BJ (cell line): ENCODE results near the gene FBXL3. TPM values are rescaled to one million over a fixed set of nuclear protein-coding genes. Genes with fewer than 3 reads are reported as not detected.
A peak's percentile ranks its signal among the peaks of the same experiment; 100 is the strongest.

Experiments
- CTCF ChIA-PET: fragments of 350-600 bp; formaldehyde crosslinking; extraction: SDS; loops from one replicate; lab custom pipeline; 2021; ENCODE audit warnings: antibody characterized with exemption, inconsistent platforms; lab: Yijun Ruan, JAX
- POLR2A ChIA-PET: fragments of 300-600 bp; sonication (Branson Sonifier 250); formaldehyde crosslinking; extraction: SDS; loops from one replicate; lab custom pipeline; 2021; ENCODE audit warnings: antibody characterized with exemption; lab: Charles Lee
- DNase-seq: peaks from one replicate; pipeline ENCODE4 v3.0.0-alpha.2; 2011; ENCODE audit warnings: low read depth
- H3K27me3 ChIP-seq: 2 replicates; pipeline ENCODE4 v1.6.0; 2011; ENCODE audit warnings: low read length; ENCODE audit not compliant: control insufficient read depth, insufficient read depth
- H3K36me3 ChIP-seq: 2 replicates; pipeline ENCODE4 v1.5.1; 2011; ENCODE audit warnings: low read length; ENCODE audit not compliant: control insufficient read depth, insufficient read depth
- H3K4me3 ChIP-seq: 2 replicates; pipeline ENCODE4 v1.5.1; 2011; ENCODE audit warnings: low read depth, mild to moderate bottlenecking, control low read depth, low read length
- polyA plus RNA-seq: library from polyadenylated mRNA; depleted of rRNA; stranded (reverse); fragments of >200 nt; gene quantifications from 2 replicates; pipeline ENCODE4 v1.2.3, GENCODE V29; 2011
- TF ChIP-seq, protein P1 (sequence below): IDR thresholded peaks from 2 replicates; pipeline ENCODE4 v1.5.1; 2011; ENCODE audit warnings: low read depth, mild to moderate bottlenecking, control low read depth, inconsistent platforms, low read length, moderate library complexity; ENCODE audit not compliant: insufficient read depth

FBXL3 gene
- polyA plus RNA-seq, 1 experiment: 22.0 TPM

DNA sequence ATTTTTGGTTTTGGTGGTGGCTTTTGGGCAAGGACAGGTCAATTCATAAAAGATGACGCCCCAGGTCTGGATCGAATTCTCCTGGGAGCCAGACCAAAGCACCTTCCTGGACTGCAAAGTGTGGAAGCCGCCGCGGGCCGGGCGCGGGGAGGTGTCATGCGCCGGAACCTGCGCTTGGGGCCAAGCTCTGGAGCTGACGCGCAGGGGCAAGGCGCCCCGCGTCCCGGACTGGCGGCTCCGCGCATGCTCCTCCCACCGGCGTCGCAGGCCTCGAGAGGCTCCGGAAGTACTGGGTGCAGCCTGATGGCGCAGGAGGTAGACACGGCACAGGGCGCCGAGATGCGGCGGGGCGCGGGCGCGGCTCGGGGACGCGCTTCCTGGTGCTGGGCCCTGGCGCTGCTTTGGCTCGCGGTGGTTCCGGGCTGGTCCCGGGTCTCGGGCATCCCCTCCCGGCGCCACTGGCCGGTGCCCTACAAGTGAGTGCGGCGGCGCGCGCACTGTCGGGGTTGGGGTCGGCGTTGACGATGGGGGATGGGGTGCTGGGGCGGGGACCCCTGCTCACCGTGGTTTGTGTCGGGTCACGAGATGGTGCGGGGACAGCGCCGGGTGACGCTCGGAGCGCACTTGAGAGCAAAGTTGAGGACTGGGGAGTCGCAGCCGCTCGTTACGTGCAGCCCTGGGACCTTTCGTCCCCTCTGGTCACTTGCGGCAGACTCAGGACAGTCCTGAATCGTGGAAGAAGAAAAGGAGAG, 35.0 kb downstream of the FBXL3 start, which contains the start of gene CLN5:
Gene CLN5 (plus strand): TSS at position 286 of the 752 bp plus-strand sequence. CDS start 18 bp downstream, at position 304.
- ChIA-PET POLR2A (interaction anchor here (0.6 kb wide), 2 partner anchors 20 to 35 kb away, joined by 4 read pairs; partner anchors contain the start of gene FBXL3), CTCF (interaction anchor here (1.0 to 5.9 kb wide), 7 partner anchors 10 to 325 kb away, joined by 3 to 71 read pairs (median 3); no protein-coding TSS in a partner anchor)
- Histone ChIP-seq H3K36me3 (0 out of 2 replicates have a peak, but pooled peaks cover 2% of the 10 kb centered on the region), H3K4me3 (peak within 1 kb of the TSS; percentile 95), H3K27me3 (peaks cover 2% of the 10 kb centered on the region; the same call in 1 of the 2 replicates)
- peak; percentile 50 for DNase-seq
- TF ChIP-seq, protein P1, sequence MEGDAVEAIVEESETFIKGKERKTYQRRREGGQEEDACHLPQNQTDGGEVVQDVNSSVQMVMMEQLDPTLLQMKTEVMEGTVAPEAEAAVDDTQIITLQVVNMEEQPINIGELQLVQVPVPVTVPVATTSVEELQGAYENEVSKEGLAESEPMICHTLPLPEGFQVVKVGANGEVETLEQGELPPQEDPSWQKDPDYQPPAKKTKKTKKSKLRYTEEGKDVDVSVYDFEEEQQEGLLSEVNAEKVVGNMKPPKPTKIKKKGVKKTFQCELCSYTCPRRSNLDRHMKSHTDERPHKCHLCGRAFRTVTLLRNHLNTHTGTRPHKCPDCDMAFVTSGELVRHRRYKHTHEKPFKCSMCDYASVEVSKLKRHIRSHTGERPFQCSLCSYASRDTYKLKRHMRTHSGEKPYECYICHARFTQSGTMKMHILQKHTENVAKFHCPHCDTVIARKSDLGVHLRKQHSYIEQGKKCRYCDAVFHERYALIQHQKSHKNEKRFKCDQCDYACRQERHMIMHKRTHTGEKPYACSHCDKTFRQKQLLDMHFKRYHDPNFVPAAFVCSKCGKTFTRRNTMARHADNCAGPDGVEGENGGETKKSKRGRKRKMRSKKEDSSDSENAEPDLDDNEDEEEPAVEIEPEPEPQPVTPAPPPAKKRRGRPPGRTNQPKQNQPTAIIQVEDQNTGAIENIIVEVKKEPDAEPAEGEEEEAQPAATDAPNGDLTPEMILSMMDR: no peak

DNA sequence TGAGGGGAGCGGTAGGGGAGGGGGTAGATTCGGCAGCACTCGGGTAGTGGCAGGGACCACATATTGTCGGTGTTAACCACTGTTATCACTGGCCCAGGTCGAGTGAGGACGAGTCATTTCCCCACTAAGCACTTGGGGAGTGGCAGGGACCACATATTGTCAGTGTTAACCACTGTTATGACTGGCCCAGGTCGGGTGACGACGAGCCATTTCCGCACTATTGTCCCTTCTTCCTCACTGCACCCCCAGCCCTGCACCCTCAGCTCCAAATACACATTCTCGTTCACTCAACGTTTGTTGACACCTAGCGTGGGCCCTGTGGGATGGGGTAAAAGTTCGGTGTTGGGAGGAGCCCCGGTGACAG, 35.5 kb downstream of the FBXL3 start:
- Histone ChIP-seq H3K4me3 (peak overlapping the region; percentile 95), H3K36me3 (0 out of 2 replicates have a peak, but pooled peaks cover 2% of the 10 kb centered on the region), H3K27me3 (peaks cover 2% of the 10 kb centered on the region; the same call in 1 of the 2 replicates)
- CTCF ChIA-PET: interaction anchor here (1.0 to 5.9 kb wide), 3 partner anchors 11 to 324 kb away, joined by 3 to 71 read pairs (median 3); no protein-coding TSS in a partner anchor
- TF ChIP-seq, protein P1: no peak
- POLR2A ChIA-PET: interaction anchor here (0.6 kb wide), 2 partner anchors 19 to 35 kb away, joined by 4 read pairs; partner anchors contain the start of gene FBXL3
- no peak for DNase-seq

DNA sequence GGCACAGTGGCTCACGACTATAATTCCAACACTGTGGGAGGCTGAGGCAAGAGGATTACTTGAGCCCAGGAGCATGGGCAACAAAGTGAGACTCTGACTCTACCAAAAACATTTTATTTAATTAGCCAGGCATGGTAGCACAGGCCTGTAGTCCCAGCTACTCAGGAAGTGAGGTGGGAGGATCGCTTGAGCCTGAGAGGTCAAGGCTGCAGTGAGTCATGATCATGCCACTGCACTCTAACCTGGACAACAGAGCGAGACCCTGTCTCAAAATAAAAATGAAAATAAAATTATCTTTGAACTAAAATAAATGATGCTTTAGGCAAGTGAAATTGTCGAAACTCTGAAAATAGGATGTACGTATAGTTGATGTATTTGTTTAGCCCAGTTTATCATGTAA, 43.3 kb downstream of the FBXL3 start:
- H3K36me3 ChIP-seq: no peaks in the 10 kb centered on the region
- ChIA-PET POLR2A (no interaction called here), CTCF (no interaction called here)
- no peak overlapping the region for H3K4me3 ChIP-seq
- peaks cover 16% of the 10 kb centered on the region for H3K27me3 ChIP-seq
- TF ChIP-seq, protein P1: no peak
- DNase-seq: no peak

DNA sequence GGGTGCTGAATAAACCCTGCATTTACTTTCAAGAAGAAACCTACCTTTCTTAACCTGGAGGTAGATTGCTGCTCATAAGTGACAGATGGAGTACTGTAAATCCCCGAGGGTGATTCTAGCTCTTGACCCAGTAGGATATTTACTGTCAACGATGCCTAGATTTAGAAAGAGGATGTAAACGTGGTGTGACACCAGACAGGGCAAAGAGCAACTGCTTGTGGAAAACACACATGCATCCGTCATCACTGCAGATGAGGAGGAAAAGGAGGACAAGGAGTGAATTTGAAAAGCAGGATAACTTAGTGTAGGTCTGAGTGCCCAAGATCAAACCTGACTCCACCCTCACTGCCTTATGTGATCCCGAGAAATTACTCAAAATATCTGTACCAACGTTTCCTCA, 44.9 kb downstream of the FBXL3 start:
- DNase-seq: no peak
- CTCF ChIA-PET: interaction anchor here (1.1 to 4.0 kb wide), 7 partner anchors 9 to 160 kb away, joined by 3 to 71 read pairs (median 13); partner anchors contain the start of gene CLN5

More for the DNA sequence above, 44.9 kb downstream of the FBXL3 start:
- Histone ChIP-seq H3K36me3 (no peaks in the 10 kb centered on the region), H3K4me3 (no peak overlapping the region), H3K27me3 (peaks cover 21% of the 10 kb centered on the region)
- TF ChIP-seq, protein P1: no peak
- POLR2A ChIA-PET: no interaction called here
